ENCODE data around the gene ABCC2. TPM values are rescaled to one million over a fixed set of nuclear protein-coding genes. Genes with fewer than 3 reads are reported as not detected.
"Not testable (repeated sequence)": the region's sequence is repeated elsewhere in the genome, so short reads cannot be mapped to it uniquely, and the experiment has no call there.

Gene ABCC2
- total RNA-seq, 3 donors from 2014 or later: 1.3 to 1.5 (median 1.3) TPM

GRCh38 chr10:99895066-99895465, 112.6 kb downstream of the ABCC2 start:
- not testable (repeated sequence) for H3K4me3 Mint-ChIP-seq; H3K9me3 Mint-ChIP-seq; H3K27me3 Mint-ChIP-seq (ENCODE audit: low read depth); DNase-seq; H3K4me1 Mint-ChIP-seq (ENCODE audit: low read depth); ATAC-seq
- H3K36me3 Mint-ChIP-seq (ENCODE audit: insufficient read depth): peaks cover 31% of the 10 kb centered on the region

GRCh38 chr10:99895867-99896266, 113.4 kb downstream of the ABCC2 start:
- ATAC-seq: no peak
- no peak overlapping the region for H3K4me3 Mint-ChIP-seq
- no peaks in the 10 kb centered on the region for H3K27me3 Mint-ChIP-seq (ENCODE audit: low read depth)
- H3K4me1 Mint-ChIP-seq (ENCODE audit: low read depth): no peaks in the 10 kb centered on the region
- DNase-seq: no peak
- peaks cover 29% of the 10 kb centered on the region for H3K36me3 Mint-ChIP-seq (ENCODE audit: insufficient read depth)
- H3K9me3 Mint-ChIP-seq: no peaks in the 10 kb centered on the region

Other genes with a start within 250 kb of the ABCC2 start
- not detected for gene NKX2-3, start 249.7 kb upstream of the ABCC2 start, total RNA-seq
- 10 to 100 TPM; 58.8 to 65.3 (median 64.7) TPM for gene SLC25A28, start 162.2 kb upstream of the ABCC2 start, total RNA-seq
- gene ENTPD7, start 123.1 kb upstream of the ABCC2 start, total RNA-seq: 1 to 10 TPM; 7.7 to 8.2 (median 7.9) TPM
- gene COX15, start 50.5 kb upstream of the ABCC2 start, total RNA-seq: 10 to 100 TPM; 28.4 to 32.5 (median 32.2) TPM
- gene CUTC, start 50.4 kb upstream of the ABCC2 start, total RNA-seq: 10 to 100 TPM; 19.8 to 30.4 (median 28.7) TPM
- 1 to 10 TPM; 1.0 to 1.3 (median 1.2) TPM for gene DNMBP, start 227.3 kb downstream of the ABCC2 start, total RNA-seq